Measurements from ENCODE around the gene AKAP8.

DNA sequence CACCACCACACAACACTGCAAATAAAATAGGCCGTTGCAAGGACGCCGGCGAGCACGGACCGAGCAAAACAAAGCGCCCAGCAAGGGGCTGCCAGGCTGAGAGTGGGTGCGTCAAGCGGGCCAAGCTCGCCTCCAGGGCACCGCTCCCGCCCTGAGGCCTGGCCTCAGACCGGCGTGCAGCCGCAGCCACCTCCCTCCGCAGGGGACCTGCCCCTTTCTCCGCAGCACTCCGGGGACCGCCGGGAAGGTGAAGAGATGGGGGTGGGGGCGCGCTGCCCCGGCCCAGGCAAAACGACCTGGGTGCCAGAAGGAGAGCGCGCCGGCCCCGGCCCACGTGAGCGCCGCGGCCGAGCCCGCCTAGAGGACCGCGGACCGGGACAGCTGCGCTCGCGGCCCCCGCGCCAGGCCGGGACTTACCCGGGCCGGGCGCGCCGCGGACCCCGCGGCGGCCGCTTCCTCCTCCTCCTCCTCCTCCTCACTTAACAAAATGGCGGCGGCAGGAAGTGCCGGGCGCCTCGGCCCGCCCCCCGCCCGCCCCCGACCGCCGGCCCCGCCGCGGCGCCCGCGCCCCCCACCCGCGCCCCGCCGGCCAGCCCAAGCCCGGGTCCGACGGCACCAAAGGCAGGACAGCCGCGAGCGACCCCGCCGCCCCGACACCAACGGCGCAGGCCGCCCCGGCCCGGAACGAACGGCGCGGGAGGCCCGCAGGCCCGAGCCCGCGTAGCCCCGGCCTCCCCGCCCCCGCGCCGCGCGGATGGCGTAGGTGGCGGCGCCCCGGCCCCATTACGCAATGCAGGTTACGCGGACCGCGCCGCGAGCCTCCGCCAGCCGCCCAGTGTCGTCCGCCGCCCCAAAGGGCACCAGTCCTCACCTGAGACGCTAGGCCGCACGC is 47.9 kb downstream of the AKAP8 start:
- TF ChIP-seq ATF3 (IDR thresholded peaks at IDR 0.05) (no peak), TAF1 (conservative IDR thresholded peaks at IDR 0.05) (no peak), RAD21 (IDR thresholded peaks at IDR 0.05) (no peak), YY1 (IDR thresholded peaks at IDR 0.05) (no peak), HNF4A (conservative IDR thresholded peaks at IDR 0.05) (no peak), REST (IDR thresholded peaks at IDR 0.05) (no peak), GABPA (IDR thresholded peaks at IDR 0.05 in 1 of 2, conservative IDR thresholded peaks at IDR 0.05 in 1 of 2) (no peak)
- TF ChIP-seq, protein P1, sequence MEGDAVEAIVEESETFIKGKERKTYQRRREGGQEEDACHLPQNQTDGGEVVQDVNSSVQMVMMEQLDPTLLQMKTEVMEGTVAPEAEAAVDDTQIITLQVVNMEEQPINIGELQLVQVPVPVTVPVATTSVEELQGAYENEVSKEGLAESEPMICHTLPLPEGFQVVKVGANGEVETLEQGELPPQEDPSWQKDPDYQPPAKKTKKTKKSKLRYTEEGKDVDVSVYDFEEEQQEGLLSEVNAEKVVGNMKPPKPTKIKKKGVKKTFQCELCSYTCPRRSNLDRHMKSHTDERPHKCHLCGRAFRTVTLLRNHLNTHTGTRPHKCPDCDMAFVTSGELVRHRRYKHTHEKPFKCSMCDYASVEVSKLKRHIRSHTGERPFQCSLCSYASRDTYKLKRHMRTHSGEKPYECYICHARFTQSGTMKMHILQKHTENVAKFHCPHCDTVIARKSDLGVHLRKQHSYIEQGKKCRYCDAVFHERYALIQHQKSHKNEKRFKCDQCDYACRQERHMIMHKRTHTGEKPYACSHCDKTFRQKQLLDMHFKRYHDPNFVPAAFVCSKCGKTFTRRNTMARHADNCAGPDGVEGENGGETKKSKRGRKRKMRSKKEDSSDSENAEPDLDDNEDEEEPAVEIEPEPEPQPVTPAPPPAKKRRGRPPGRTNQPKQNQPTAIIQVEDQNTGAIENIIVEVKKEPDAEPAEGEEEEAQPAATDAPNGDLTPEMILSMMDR (IDR thresholded peaks at IDR 0.05; ENCODE audit: low read depth, low read length, missing input control): no peak

Data from liver (tissue), 3 donors.